ENCODE measurements around the gene PDF.
A peak's percentile ranks its signal among the peaks of the same experiment; 100 is the strongest.
"Not testable (repeated sequence)": the region's sequence is repeated elsewhere in the genome, so short reads cannot be mapped to it uniquely, and the experiment has no call there.

The PDF gene

DNA sequence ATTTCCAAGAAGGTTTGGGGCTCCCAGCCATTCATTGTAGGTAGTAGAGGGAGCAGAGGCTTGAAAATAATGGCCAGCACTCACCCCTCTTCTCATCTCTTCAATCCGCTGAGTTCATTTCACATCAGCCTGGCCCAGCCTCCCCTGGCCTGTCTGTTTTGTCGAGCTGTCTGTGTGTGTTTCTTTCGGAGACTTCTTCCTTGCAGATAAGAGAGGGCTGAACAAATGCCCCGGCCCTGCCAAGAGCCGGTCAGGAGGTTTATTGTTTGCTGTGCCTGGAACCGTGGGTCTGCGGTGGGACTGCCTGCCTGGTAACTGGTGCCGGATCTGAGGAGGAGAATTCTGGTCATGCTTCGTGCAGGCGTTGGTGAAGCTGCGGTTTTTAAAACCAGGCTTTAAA lies 15.9 kb downstream of the PDF start:
- no peak for DNase-seq

DNA sequence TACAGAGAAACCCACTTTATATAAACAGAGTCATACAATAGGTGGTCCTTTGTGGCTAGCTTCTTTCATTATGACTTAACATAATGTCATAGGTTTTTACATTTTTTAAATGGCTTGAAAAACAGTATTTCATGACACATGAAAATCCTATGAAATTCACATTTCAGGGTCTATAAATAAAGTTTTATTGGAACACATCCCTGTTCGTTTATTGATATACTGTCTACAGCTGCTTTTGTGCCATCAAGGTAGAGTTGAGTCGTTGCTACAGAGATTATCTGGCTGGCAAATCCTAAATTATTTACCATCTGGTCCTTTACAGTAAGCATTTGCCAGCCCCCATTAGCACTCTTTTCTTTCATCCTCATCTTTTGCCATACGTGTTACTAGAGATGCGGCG lies 16.9 kb downstream of the PDF start:
- DNase-seq, result no peak

- DNase-seq, result no peak
Measured at GRCh38 chr16:69311533-69312387, 18.6 kb downstream of the PDF start.

- DNase-seq, result peak; percentile 95
Measured at GRCh38 chr16:69310653-69311532, 19.5 kb downstream of the PDF start, which contains the start of gene VPS4A. TSS of gene VPS4A (plus strand) at chr16:69311350. CDS start at chr16:69311512, 162 bp downstream.

GRCh38 chr16:69309316-69309715 lies 21.1 kb downstream of the PDF start:
- DNase-seq, result no peak

DNA sequence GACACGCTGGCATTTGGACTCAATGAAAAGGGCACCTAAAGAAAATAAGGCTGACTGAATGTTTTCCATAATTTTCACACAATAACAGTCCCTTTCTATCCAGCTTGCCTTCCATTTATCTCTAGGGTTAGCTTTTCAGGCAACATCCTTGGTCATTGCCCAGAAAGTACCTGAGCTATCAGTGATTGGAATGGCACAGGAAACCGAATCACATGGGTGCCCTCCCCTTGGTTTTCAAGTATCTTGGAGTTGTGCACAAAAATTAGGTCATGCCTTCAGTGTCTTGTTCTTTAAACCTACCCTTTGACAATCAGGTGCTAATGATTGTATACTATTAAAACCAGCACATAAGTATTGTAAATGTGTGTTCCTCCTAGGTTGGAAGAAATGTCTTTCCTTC lies 22.5 kb downstream of the PDF start:
- DNase-seq, result no peak

GRCh38 chr16:69307091-69307490 lies 23.3 kb downstream of the PDF start:
- no peak for DNase-seq

DNA sequence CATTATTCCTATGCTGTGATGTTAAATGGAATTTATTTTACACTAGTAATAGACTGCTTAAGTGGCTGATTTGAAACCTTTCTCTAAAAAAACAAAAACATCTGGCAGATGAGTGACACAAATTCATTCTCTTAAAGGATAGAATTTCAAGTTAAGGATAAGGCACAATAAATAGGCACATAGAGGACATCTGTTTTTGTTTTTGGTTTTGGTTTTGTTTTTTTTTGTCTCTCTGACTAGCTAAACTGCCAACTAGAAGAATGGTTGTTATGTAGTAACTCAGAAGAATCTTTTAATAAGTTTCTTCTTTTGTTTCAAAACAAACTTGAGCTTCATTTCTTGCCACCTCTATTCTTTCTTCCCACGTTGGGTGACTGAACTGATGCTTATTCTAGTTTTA lies 24.4 kb downstream of the PDF start:
- no peak for DNase-seq

GRCh38 chr16:69302301-69302700 lies 28.1 kb downstream of the PDF start:
- no peak for DNase-seq

DNA sequence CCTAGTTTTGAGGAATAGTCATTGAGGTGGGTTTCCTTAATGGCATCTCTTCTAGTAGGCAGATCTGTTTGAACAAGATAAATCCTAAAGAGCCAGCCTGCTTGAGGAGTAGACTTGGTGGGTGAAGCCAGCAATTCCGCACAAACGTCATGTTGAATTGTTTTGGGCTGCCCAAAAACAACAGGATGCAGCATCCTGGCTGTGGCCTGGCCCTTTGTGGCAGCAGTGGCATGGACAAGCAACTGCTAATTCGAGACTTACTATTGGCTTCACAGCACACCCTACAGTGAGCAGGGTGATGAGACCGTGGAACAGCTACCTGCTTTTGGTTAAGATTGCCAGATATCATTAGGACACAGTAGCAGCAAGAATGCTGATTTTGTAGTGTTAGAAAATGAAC lies 28.5 kb downstream of the PDF start:
- no peak for DNase-seq

- DNase-seq, result no peak
Measured at GRCh38 chr16:69301187-69301586, 29.2 kb downstream of the PDF start.

- no peak for DNase-seq
Measured at GRCh38 chr16:69298261-69298660, 32.1 kb downstream of the PDF start.

DNA sequence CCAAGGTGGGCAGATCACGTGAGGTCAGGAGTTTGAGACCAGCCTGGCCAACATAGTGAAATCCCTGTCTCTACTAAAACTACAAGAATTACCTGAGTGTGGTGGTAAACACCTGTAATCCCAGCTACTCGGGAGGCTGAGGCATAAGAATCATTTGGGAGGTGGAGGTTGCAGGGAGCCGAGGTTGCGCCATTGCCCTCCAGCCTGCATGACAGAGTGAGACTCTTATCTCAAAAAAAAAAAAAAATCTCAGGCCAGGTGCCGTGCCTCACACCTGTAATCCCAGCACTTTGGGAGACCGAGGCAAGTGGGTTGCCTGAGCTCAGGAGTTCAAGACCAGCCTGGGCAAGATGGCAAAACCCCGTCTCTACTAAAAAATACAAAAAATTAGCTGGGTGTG lies 33.6 kb downstream of the PDF start:
- not testable (repeated sequence) for DNase-seq

DNA sequence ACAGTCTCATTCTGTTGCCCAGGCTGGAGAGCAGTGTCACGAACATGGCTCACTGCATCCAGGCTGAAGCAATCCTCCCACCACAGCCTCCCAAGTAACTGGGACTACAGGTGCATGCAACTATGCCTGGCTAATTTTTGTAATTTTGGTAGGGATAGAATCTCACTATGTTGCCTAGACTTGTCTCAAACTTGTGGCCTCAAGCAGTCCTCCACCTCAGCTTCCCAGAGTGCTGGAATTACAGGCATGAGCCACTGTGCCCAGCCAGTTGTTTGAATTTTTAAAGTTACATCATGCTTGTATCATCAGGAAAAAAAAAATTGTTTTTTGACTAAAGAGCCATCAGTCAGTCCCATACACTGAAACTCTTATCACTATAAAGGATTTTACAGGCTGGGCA lies 36.3 kb downstream of the PDF start:
- no peak for DNase-seq

DNA sequence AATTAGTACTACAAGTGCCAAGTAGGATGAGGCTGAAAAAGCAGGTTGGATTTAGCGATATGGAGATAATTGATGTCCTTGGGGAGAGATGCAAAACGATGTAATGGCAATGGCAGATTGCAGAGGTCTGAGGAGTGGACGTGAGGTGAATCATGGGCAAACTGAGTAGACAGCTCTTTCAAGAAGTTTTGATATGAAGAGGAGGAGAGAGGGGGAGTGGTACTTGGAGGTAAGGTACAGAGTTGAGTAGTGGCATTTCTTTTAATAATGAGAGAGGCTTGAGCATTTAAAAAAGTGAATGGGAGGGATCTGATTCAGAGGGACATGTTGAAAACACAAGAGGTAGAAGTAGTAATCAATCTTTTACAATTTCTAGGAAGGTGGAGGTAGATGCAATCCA lies 37.0 kb downstream of the PDF start:
- DNase-seq, result no peak

DNA sequence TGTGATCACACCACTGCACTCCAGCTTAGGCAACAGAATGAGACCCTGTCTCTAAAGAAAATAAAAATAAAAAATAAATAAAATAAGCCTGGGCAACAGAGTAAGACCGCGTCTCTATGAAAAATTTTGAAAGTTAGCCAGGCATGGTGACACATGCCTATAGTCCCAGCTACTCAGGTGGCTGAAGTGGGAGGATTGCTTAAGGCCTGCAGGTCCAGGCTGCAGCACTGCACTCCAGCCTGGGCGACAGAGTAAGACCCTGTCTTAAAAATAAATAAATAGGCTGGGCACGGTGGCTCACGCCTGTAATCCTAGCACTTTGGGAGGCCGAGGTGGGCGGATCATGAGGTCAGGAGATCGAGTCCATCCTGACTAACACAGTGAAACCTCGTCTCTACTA lies 38.7 kb downstream of the PDF start:
- DNase-seq, result not testable (repeated sequence)

GRCh38 chr16:69286941-69287713 lies 43.3 kb downstream of the PDF start:
- DNase-seq, result peak; percentile 72

DNA sequence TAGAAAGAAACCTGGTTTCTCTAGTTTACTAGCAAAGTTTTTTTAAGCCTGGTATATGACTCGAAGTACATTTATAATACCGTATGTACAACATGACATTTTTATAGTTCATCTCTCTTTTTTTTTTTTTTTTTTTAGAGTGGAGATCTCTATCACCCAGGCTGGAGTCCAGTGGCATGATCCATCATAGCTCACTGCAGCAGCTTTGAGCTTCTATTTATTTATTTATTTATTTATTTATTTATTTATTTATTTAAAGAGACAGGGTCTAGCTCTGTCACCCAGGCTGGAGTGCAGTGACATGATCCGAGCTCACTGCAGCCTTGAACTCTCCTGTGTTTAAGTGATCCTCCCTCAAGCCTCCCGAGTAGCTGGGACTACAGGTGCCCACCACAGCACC lies 45.1 kb downstream of the PDF start:
- DNase-seq, result peak; percentile 21

GRCh38 chr16:69283851-69284250 lies 46.5 kb downstream of the PDF start:
- no peak for DNase-seq

- DNase-seq, result peak; percentile 66
Measured at GRCh38 chr16:69277413-69277812, 53.0 kb downstream of the PDF start.

Data from fibroblast of skin of right quadriceps (primary cell).